ENCODE results near the gene LPP.

LPP gene

DNA sequence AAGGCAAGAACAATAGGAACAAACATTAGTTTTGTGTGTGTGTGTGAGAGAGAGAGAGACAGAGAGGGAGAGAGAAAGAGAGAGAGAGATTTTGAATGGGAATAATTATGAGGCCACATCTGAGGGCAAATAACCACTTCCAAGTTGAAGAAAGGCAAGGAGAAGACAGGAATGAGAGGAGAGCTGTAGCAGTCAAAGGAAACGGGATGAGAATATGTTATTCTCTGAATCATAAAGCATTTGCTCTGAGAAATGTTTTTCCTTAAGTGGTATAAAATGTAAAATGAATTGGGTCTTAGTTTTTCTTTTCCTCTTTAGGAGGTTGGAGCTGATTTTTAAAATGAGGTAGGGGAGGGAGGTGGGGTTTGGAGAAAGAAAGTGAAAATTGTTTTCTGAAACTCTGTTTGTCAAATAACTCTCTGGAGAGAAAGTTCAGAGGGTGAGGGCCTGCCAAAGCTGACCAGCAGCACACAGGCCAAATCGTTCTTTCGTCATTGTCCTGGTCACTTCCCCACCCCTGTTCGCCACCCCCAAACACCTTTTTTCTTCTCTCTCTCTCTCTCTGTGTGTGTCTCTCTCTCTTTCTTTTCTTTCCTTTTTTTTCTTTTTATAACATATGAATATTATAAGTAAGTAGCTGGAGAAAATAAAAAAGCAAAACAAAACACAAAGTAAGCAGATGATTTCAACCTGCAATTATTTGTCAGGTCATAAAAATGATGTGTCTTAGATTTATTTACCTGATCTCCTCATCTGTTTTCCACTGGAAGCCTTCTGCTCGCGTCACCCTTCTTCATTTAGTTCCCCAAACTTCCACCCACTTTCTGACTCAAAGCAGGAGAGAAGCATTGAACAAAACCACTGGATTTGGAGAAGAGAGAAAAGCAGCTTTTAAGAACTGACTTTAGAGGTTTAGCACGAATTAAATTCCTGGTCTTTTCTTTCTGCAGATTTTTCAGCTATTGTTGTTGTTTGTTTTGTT lies 110.6 kb downstream of the LPP start:
- Histone ChIP-seq H3K27ac (replicated peaks) (no peak overlapping the region), H3K27me3 (ENCODE audit: insufficient read depth, poor library complexity, severe bottlenecking) (no peaks in the 10 kb centered on the region), H3K4me3 (replicated peaks; ENCODE audit: insufficient read depth, low read length) (no peak overlapping the region)
- TF ChIP-seq GABPA (IDR thresholded peaks at IDR 0.05; ENCODE audit: low read depth) (no peak), SPI1 (IDR thresholded peaks at IDR 0.05; ENCODE audit: borderline replicate concordance, low read depth) (no peak), POLR2AphosphoS5 (IDR thresholded peaks at IDR 0.05; ENCODE audit: low read depth) (no peak)
- TF ChIP-seq, protein P1, sequence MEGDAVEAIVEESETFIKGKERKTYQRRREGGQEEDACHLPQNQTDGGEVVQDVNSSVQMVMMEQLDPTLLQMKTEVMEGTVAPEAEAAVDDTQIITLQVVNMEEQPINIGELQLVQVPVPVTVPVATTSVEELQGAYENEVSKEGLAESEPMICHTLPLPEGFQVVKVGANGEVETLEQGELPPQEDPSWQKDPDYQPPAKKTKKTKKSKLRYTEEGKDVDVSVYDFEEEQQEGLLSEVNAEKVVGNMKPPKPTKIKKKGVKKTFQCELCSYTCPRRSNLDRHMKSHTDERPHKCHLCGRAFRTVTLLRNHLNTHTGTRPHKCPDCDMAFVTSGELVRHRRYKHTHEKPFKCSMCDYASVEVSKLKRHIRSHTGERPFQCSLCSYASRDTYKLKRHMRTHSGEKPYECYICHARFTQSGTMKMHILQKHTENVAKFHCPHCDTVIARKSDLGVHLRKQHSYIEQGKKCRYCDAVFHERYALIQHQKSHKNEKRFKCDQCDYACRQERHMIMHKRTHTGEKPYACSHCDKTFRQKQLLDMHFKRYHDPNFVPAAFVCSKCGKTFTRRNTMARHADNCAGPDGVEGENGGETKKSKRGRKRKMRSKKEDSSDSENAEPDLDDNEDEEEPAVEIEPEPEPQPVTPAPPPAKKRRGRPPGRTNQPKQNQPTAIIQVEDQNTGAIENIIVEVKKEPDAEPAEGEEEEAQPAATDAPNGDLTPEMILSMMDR (IDR thresholded peaks at IDR 0.05; ENCODE audit: insufficient read depth, low read length) = no peak
- TF ChIP-seq, protein P2, sequence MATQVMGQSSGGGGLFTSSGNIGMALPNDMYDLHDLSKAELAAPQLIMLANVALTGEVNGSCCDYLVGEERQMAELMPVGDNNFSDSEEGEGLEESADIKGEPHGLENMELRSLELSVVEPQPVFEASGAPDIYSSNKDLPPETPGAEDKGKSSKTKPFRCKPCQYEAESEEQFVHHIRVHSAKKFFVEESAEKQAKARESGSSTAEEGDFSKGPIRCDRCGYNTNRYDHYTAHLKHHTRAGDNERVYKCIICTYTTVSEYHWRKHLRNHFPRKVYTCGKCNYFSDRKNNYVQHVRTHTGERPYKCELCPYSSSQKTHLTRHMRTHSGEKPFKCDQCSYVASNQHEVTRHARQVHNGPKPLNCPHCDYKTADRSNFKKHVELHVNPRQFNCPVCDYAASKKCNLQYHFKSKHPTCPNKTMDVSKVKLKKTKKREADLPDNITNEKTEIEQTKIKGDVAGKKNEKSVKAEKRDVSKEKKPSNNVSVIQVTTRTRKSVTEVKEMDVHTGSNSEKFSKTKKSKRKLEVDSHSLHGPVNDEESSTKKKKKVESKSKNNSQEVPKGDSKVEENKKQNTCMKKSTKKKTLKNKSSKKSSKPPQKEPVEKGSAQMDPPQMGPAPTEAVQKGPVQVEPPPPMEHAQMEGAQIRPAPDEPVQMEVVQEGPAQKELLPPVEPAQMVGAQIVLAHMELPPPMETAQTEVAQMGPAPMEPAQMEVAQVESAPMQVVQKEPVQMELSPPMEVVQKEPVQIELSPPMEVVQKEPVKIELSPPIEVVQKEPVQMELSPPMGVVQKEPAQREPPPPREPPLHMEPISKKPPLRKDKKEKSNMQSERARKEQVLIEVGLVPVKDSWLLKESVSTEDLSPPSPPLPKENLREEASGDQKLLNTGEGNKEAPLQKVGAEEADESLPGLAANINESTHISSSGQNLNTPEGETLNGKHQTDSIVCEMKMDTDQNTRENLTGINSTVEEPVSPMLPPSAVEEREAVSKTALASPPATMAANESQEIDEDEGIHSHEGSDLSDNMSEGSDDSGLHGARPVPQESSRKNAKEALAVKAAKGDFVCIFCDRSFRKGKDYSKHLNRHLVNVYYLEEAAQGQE (IDR thresholded peaks at IDR 0.05; ENCODE audit: insufficient replicate concordance, low read depth) = no peak
- no peak for DNase-seq (ENCODE audit: low read depth in 1 of 2, low spot score in 1 of 2)

DNA sequence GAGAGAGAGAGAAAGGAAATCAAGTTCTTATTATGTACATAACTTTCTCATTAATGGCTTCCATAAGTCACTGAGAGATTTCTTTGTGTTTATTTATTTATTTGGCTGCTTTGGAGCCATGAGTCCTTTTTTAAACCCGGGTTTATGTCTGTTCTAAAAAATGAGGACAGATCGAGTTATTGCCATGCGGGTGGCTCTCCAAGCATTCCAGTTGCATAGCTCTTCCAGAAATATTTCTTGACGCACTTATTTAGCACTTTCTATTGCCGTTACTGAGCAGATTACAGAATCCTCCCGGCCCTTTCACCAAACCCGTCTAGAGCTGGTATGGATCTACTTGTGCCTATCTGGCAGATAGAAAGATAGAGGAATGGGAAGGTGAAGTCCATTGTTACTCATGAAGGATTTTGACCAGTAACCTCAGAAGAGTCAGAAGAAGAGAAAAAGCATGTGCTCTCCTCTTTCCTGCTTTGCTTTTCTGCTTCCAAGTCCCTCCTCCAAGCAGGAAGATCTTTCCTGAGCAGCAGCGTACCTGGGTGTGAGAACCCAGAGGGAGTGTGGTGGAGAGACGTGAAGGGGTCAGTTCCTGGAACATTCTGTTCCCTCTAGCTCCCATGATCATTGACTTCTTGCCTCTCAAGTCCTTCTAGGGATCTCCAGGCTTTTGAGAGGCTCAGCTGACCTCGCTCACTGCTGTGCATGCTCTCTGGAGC lies 112.8 kb downstream of the LPP start:
- no peak for DNase-seq (ENCODE audit: low read depth in 1 of 2, low spot score in 1 of 2)
- H3K27ac ChIP-seq (replicated peaks) = no peak overlapping the region
- H3K27me3 ChIP-seq (ENCODE audit: insufficient read depth, poor library complexity, severe bottlenecking) = no peaks in the 10 kb centered on the region
- no peak for TF ChIP-seq SPI1 (IDR thresholded peaks at IDR 0.05; ENCODE audit: borderline replicate concordance, low read depth)
- TF ChIP-seq POLR2AphosphoS5 (IDR thresholded peaks at IDR 0.05; ENCODE audit: low read depth) = no peak
- TF ChIP-seq, protein P1 (IDR thresholded peaks at IDR 0.05; ENCODE audit: insufficient read depth, low read length) = no peak
- TF ChIP-seq, protein P2 (IDR thresholded peaks at IDR 0.05; ENCODE audit: insufficient replicate concordance, low read depth) = no peak
- no peak for TF ChIP-seq GABPA (IDR thresholded peaks at IDR 0.05; ENCODE audit: low read depth)
- no peak overlapping the region for H3K4me3 ChIP-seq (replicated peaks; ENCODE audit: insufficient read depth, low read length)

DNA sequence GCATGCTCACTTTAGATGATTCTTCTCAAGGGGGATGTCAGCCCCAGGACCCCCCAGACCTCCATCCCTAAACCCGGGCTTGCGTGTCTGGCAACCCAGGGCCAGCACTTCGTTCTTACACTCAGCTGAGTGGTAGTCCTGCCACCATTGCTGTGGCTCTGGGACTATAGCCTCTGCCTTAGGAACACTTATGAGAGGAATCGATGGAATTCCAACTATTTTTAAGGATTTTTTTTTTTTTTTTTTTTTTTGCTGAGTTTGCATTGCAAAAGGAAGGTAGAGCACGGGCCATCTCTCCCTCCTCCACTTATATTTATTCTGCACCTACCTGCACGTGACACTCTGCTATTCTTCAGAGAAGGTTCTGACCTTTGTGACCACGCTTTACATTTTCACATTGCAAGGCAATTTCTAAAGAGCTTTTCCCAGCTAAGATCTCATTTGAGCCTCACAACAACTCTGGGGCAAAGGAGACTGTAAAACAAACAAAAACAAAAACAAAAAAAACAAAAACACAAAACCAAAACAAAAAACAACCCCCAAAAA lies 113.9 kb downstream of the LPP start:
- H3K27me3 ChIP-seq (ENCODE audit: insufficient read depth, poor library complexity, severe bottlenecking) = no peaks in the 10 kb centered on the region
- TF ChIP-seq, protein P1 (IDR thresholded peaks at IDR 0.05; ENCODE audit: insufficient read depth, low read length) = no peak
- H3K4me3 ChIP-seq (replicated peaks; ENCODE audit: insufficient read depth, low read length) = no peak overlapping the region
- no peak overlapping the region for H3K27ac ChIP-seq (replicated peaks)
- DNase-seq (ENCODE audit: low read depth in 1 of 2, low spot score in 1 of 2) = no peak
